ENCODE data around the gene COL28A1. TPM values are rescaled to one million over a fixed set of nuclear protein-coding genes. Genes with fewer than 3 reads are reported as not detected.

COL28A1 gene
- polyA plus RNA-seq, 1 donor (not counting 4 experiments of a cell fraction or from before 2014, with no cell fraction given), result 0.13 TPM

DNA sequence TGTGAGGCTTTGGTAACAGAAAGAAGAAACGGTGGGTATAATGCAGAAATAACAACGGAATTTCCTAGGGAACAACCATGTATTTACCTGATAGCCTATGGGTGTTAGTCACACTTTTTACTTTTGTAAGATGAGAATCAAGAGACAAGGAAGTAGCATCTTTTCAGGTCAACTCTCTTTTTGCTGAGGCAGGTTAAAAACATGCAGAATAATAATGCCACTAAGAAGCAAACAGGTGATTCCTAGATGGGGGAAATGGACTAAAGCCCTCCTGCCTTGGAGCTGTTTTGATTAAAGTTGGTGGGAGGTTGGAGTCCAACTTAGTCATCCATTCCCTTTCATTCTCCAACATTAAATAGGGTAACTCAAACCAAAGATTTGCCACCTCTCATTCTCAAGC, 2.0 kb upstream of the COL28A1 start:
- Histone ChIP-seq H3K27ac (ENCODE audit: control insufficient read depth, insufficient read depth, low read length) (no peak overlapping the region), H3K27me3 (ENCODE audit: control insufficient read depth, extremely low read depth, insufficient read depth, low read length) (no peaks in the 10 kb centered on the region), H3K4me1 (ENCODE audit: control insufficient read depth, extremely low read depth, insufficient read depth, low read length) (no peaks in the 10 kb centered on the region), H2AFZ (ENCODE audit: control insufficient read depth, low read length) (no peak overlapping the region), H3K9me1 (ENCODE audit: control insufficient read depth, extremely low read depth, insufficient read depth, low read length) (no peaks in the 10 kb centered on the region), H3K9me3 (ENCODE audit: control insufficient read depth, low read depth, low read length) (no peaks in the 10 kb centered on the region), H3K79me2 (ENCODE audit: control insufficient read depth, insufficient read depth, low read length) (no peaks in the 10 kb centered on the region), H4K20me1 (ENCODE audit: control insufficient read depth, extremely low read depth, insufficient read depth, low read length) (no peaks in the 10 kb centered on the region), H3K4me2 (ENCODE audit: control insufficient read depth, extremely low read depth, insufficient read depth, low read depth, low read length) (no peak overlapping the region), H3K36me3 (ENCODE audit: control insufficient read depth in 2 of 2, extremely low read depth in 1 of 2, insufficient read depth in 2 of 2, low read length in 2 of 2) (no peaks in the 10 kb centered on the region), H3K4me3 (ENCODE audit: control insufficient read depth in 2 of 3, extremely low read depth in 1 of 3, insufficient read depth in 2 of 3, low read depth in 1 of 3, low read length in 3 of 3) (no peak overlapping the region), H3K9ac (ENCODE audit: control insufficient read depth, extremely low read depth, insufficient read depth, low read length) (no peak overlapping the region)
- DNase-seq (ENCODE audit: low read depth, low spot score), result no peak
- dilution Hi-C loops (cut with MboI; ENCODE audit: extremely low pct_ligation_motif_present, low sequenced_read_pairs), result loop anchor here (25.0 kb wide), 1 partner anchor 100 kb away; no protein-coding TSS in a partner anchor
- no peak for FAIRE-seq
- no peak for TF ChIP-seq EZH2 (IDR thresholded peaks at IDR 0.05; ENCODE audit: low read length)
- TF ChIP-seq, protein P1, sequence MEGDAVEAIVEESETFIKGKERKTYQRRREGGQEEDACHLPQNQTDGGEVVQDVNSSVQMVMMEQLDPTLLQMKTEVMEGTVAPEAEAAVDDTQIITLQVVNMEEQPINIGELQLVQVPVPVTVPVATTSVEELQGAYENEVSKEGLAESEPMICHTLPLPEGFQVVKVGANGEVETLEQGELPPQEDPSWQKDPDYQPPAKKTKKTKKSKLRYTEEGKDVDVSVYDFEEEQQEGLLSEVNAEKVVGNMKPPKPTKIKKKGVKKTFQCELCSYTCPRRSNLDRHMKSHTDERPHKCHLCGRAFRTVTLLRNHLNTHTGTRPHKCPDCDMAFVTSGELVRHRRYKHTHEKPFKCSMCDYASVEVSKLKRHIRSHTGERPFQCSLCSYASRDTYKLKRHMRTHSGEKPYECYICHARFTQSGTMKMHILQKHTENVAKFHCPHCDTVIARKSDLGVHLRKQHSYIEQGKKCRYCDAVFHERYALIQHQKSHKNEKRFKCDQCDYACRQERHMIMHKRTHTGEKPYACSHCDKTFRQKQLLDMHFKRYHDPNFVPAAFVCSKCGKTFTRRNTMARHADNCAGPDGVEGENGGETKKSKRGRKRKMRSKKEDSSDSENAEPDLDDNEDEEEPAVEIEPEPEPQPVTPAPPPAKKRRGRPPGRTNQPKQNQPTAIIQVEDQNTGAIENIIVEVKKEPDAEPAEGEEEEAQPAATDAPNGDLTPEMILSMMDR (optimal IDR thresholded peaks at IDR 0.05 in 1 of 3, IDR thresholded peaks at IDR 0.05 in 1 of 3, conservative IDR thresholded peaks at IDR 0.05 in 1 of 3; ENCODE audit: extremely low read depth in 1 of 3, insufficient read depth in 2 of 3, low read length in 3 of 3), result no peak

DNA sequence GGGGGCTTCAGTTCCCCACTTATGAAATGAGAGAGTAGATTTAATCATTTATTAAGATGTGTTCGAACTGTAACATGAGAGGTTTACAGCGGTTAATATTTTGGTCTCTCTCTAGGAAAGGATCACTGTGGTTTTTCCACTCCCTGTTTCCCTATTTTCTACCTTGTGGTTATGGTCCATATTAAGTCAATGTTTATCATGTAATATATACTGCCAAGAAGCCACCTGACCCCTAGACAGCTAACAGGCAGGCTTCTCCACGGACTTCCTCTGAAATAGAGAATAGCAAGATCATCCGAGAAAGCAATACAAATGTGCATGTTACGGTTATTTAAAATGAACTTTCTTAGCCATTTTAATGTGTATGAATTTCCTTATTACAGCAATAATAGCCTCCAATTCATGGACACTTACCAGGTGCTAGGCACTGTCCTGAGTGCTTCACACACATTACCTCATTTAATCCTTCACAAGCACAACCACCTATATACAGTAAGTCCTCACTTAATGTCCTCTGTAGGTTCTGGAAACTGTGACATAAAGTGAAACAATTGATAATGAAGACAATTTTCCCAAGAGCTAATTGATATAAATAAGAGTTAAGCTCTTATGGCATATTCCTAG, 835 bp upstream of the COL28A1 start:
- Histone ChIP-seq H3K27ac (ENCODE audit: control insufficient read depth, insufficient read depth, low read length) (no peak overlapping the region), H3K27me3 (ENCODE audit: control insufficient read depth, extremely low read depth, insufficient read depth, low read length) (no peaks in the 10 kb centered on the region), H3K4me3 (ENCODE audit: control insufficient read depth in 2 of 3, extremely low read depth in 1 of 3, insufficient read depth in 2 of 3, low read depth in 1 of 3, low read length in 3 of 3) (no peak overlapping the region), H3K9me1 (ENCODE audit: control insufficient read depth, extremely low read depth, insufficient read depth, low read length) (no peaks in the 10 kb centered on the region), H3K36me3 (ENCODE audit: control insufficient read depth in 2 of 2, extremely low read depth in 1 of 2, insufficient read depth in 2 of 2, low read length in 2 of 2) (no peaks in the 10 kb centered on the region), H3K79me2 (ENCODE audit: control insufficient read depth, insufficient read depth, low read length) (no peaks in the 10 kb centered on the region), H3K9ac (ENCODE audit: control insufficient read depth, extremely low read depth, insufficient read depth, low read length) (no peak overlapping the region), H3K4me1 (ENCODE audit: control insufficient read depth, extremely low read depth, insufficient read depth, low read length) (no peaks in the 10 kb centered on the region), H4K20me1 (ENCODE audit: control insufficient read depth, extremely low read depth, insufficient read depth, low read length) (no peaks in the 10 kb centered on the region), H2AFZ (ENCODE audit: control insufficient read depth, low read length) (no peak overlapping the region), H3K9me3 (ENCODE audit: control insufficient read depth, low read depth, low read length) (no peaks in the 10 kb centered on the region), H3K4me2 (ENCODE audit: control insufficient read depth, extremely low read depth, insufficient read depth, low read depth, low read length) (no peak overlapping the region)
- TF ChIP-seq, protein P1 (optimal IDR thresholded peaks at IDR 0.05 in 1 of 3, IDR thresholded peaks at IDR 0.05 in 1 of 3, conservative IDR thresholded peaks at IDR 0.05 in 1 of 3; ENCODE audit: extremely low read depth in 1 of 3, insufficient read depth in 2 of 3, low read length in 3 of 3), result no peak
- no peak for TF ChIP-seq EZH2 (IDR thresholded peaks at IDR 0.05; ENCODE audit: low read length)
- DNase-seq (ENCODE audit: low read depth, low spot score), result no peak
- FAIRE-seq, result no peak
- dilution Hi-C loops (cut with MboI; ENCODE audit: extremely low pct_ligation_motif_present, low sequenced_read_pairs), result loop anchor here (25.0 kb wide), 1 partner anchor 99 kb away; no protein-coding TSS in a partner anchor
